H1 (cell line): ENCODE results near the gene PDIA6. TPM values are rescaled to one million over a fixed set of nuclear protein-coding genes. Genes with fewer than 3 reads are reported as not detected.

Source experiments
- CTCF ChIA-PET: fragments of 300-600 bp; sonication (Branson Sonifier 250); formaldehyde crosslinking; loops from one replicate; lab custom pipeline; 2021; ENCODE audit not compliant: partially characterized antibody; lab: Charles Lee
- POLR2A ChIA-PET: fragments of 300-600 bp; sonication (Branson Sonifier 250); formaldehyde crosslinking; loops from one replicate; lab custom pipeline; 2021; ENCODE audit warnings: inconsistent platforms; ENCODE audit not compliant: partially characterized antibody; lab: Charles Lee
- DNase-seq, 2 experiments: peaks; one replicate each; pipeline versions ENCODE4 v3.0.0 to v3.0.0-alpha.2; 2010 to 2022; ENCODE audit warnings: low spot score in 2 of 2, low read depth in 1 of 2, mixed read lengths in 1 of 2
- FAIRE-seq: peaks from 2 replicates; lab custom pipeline; 2011; peaks lifted over from hg19 to GRCh38; lab: Jason Lieb, UNC
- H2AFZ ChIP-seq: 2 replicates; pipeline ENCODE4 v1.8.1; 2012; ENCODE audit warnings: low read length, inconsistent platforms
- H2AK5ac ChIP-seq: 2 replicates; pipeline ENCODE4 v1.6.1; 2013; ENCODE audit warnings: low read depth, low read length
- H2BK120ac ChIP-seq: replicated peaks from 2 replicates; pipeline ENCODE3; 2013; ENCODE audit warnings: low read depth, low read length, inconsistent platforms
- H2BK12ac ChIP-seq: 2 replicates; pipeline ENCODE4 v1.6.1; 2013; ENCODE audit warnings: low read depth, low read length
- H2BK15ac ChIP-seq: 2 replicates; pipeline ENCODE4 v1.6.1; 2013; ENCODE audit warnings: low read length
- H2BK20ac ChIP-seq: 2 replicates; pipeline ENCODE4 v1.6.1; 2013; ENCODE audit warnings: low read length
- H2BK5ac ChIP-seq: 2 replicates; pipeline ENCODE4 v1.6.1; 2013; ENCODE audit warnings: low read depth, low read length
- H3K14ac ChIP-seq: 2 replicates; pipeline ENCODE4 v1.6.1; 2013; ENCODE audit warnings: inconsistent platforms; ENCODE audit not compliant: insufficient read length
- H3K18ac ChIP-seq: 2 replicates; pipeline ENCODE4 v1.6.1; 2013; ENCODE audit warnings: low read length; ENCODE audit errors: extremely low read depth
- H3K23ac ChIP-seq: 2 replicates; pipeline ENCODE4 v1.6.1; 2013; ENCODE audit warnings: inconsistent platforms; ENCODE audit not compliant: insufficient read length
- H3K23me2 ChIP-seq: 2 replicates; pipeline ENCODE4 v1.6.1; 2013; ENCODE audit warnings: low read depth, low read length
- H3K27ac ChIP-seq: 2 replicates; pipeline ENCODE4 v1.6.1; 2011; ENCODE audit warnings: low read depth, low read length, inconsistent platforms
- H3K27me3 ChIP-seq, 4 experiments: replicated peaks in 1 of 4; 1 replicate in 1 of 4; 2 replicates in 3 of 4; pipeline versions ENCODE4 v1.6.1 to v1.8.1; 2011 to 2013; ENCODE audit warnings: low read length in 3 of 4, mild to moderate bottlenecking in 3 of 4, inconsistent platforms in 2 of 4, mixed read lengths in 2 of 4, moderate library complexity in 1 of 4; ENCODE audit not compliant: control insufficient read depth in 3 of 4, insufficient read depth in 3 of 4; ENCODE audit errors: extremely low read depth in 1 of 4
- H3K36me3 ChIP-seq, 4 experiments: 2 replicates each; pipeline versions ENCODE4 v1.6.1 to v1.8.1; 2011 to 2013; ENCODE audit warnings: mild to moderate bottlenecking in 4 of 4, low read length in 3 of 4, moderate library complexity in 2 of 4, control low read depth in 1 of 4, inconsistent platforms in 1 of 4; ENCODE audit not compliant: insufficient read depth in 4 of 4, control insufficient read depth in 2 of 4
- H3K4ac ChIP-seq: replicated peaks from 2 replicates; pipeline ENCODE3; 2013; ENCODE audit warnings: low read length, low read depth, mixed read lengths, inconsistent platforms; ENCODE audit not compliant: insufficient read length
- H3K4me1 ChIP-seq, 4 experiments: replicated peaks in 1 of 4; 1 replicate in 1 of 4; 2 replicates in 3 of 4; pipeline versions ENCODE4 v1.6.1 to v1.8.1; 2011 to 2013; ENCODE audit warnings: low read length in 3 of 4, inconsistent platforms in 2 of 4, mixed read lengths in 1 of 4; ENCODE audit not compliant: insufficient read depth in 4 of 4, control insufficient read depth in 3 of 4
- H3K4me2 ChIP-seq, 2 experiments: 2 replicates each; pipeline versions ENCODE4 v1.6.1 to v1.8.1; 2011 to 2013; ENCODE audit warnings: low read depth in 2 of 2, low read length in 2 of 2, control low read depth in 1 of 2, inconsistent platforms in 1 of 2, mild to moderate bottlenecking in 1 of 2; ENCODE audit not compliant: insufficient read depth in 1 of 2
- H3K4me3 ChIP-seq, 4 experiments: fragments of 200-600, 300-600 bp in 1 of 4; sonication (generic), shearing (Covaris generic), sonication (Bioruptor Twin) in 1 of 4; 2 replicates each; pipeline versions ENCODE4 v1.5.1 to v1.8.1; 2011 to 2016; ENCODE audit warnings: low read length in 4 of 4, low read depth in 3 of 4, control low read depth in 2 of 4, inconsistent platforms in 2 of 4, mild to moderate bottlenecking in 2 of 4, mixed read lengths in 1 of 4, moderate library complexity in 1 of 4; ENCODE audit not compliant: insufficient read depth in 2 of 4; ENCODE audit errors: extremely low read depth in 1 of 4
- H3K56ac ChIP-seq: replicated peaks from 2 replicates; pipeline ENCODE3; 2013; ENCODE audit warnings: low read depth, mild to moderate bottlenecking, mixed read lengths, low read length, inconsistent platforms; ENCODE audit not compliant: insufficient read length
- H3K79me1 ChIP-seq: 2 replicates; pipeline ENCODE4 v1.6.1; 2013; ENCODE audit warnings: low read depth, low read length, control low read depth
- H3K79me2 ChIP-seq, 2 experiments: 2 replicates each; pipeline versions ENCODE4 v1.6.1 to v1.8.1; 2012 to 2013; ENCODE audit warnings: low read length in 2 of 2, mild to moderate bottlenecking in 2 of 2, inconsistent platforms in 1 of 2; ENCODE audit not compliant: insufficient read depth in 2 of 2, control insufficient read depth in 1 of 2
- H3K9ac ChIP-seq, 4 experiments: replicated peaks in 1 of 4; 1 replicate in 1 of 4; 2 replicates in 3 of 4; pipeline versions ENCODE4 v1.6.1 to v1.8.1; 2011 to 2013; ENCODE audit warnings: low read depth in 3 of 4, low read length in 3 of 4, control low read depth in 2 of 4, mild to moderate bottlenecking in 2 of 4, moderate library complexity in 2 of 4, inconsistent platforms in 1 of 4; ENCODE audit errors: extremely low read depth in 1 of 4
- H3K9me3 ChIP-seq, 2 experiments: 2 replicates each; pipeline versions ENCODE4 v1.6.1 to v1.8.1; 2012 to 2013; ENCODE audit warnings: mild to moderate bottlenecking in 2 of 2, moderate library complexity in 2 of 2, control low read depth in 1 of 2, inconsistent platforms in 1 of 2, low read depth in 1 of 2, low read length in 1 of 2, mixed read lengths in 1 of 2; ENCODE audit not compliant: insufficient read depth in 2 of 2
- H4K20me1 ChIP-seq, 2 experiments: replicated peaks in 1 of 2; 2 replicates each; pipeline versions ENCODE3 to v1.8.1; 2011 to 2013; ENCODE audit warnings: inconsistent platforms in 2 of 2, low read length in 2 of 2, mild to moderate bottlenecking in 1 of 2; ENCODE audit not compliant: insufficient read depth in 2 of 2, control insufficient read depth in 1 of 2
- H4K5ac ChIP-seq: 2 replicates; pipeline ENCODE4 v1.6.1; 2013; ENCODE audit warnings: low read length, low read depth, mixed read lengths, inconsistent platforms; ENCODE audit not compliant: insufficient read length
- H4K8ac ChIP-seq: 2 replicates; pipeline ENCODE4 v1.8.0; 2013; ENCODE audit warnings: mild to moderate bottlenecking, moderate library complexity, low read length, inconsistent platforms; ENCODE audit not compliant: insufficient read depth; ENCODE audit errors: extremely low read depth
- H4K91ac ChIP-seq: replicated peaks from 2 replicates; pipeline ENCODE3; 2013; ENCODE audit warnings: low read length, mixed read lengths, inconsistent platforms; ENCODE audit not compliant: insufficient read length
- BACH1 ChIP-seq: IDR thresholded peaks from 2 replicates; pipeline ENCODE4 v1.6.1; 2012; ENCODE audit warnings: low read length, improper control_type of control experiment
- HDAC6 ChIP-seq: IDR thresholded peaks from one replicate; pipeline ENCODE4 v1.7.1; 2012; ENCODE audit warnings: low read depth, mild to moderate bottlenecking, inconsistent platforms, low read length, moderate library complexity
- KDM1A ChIP-seq: fragments of 200-600, 300-600 bp; sonication (generic); IDR thresholded peaks from 2 replicates; pipeline ENCODE4 v1.7.1; 2016; ENCODE audit warnings: mild to moderate bottlenecking, low read length, borderline replicate concordance
- KDM5A ChIP-seq: fragments of 200-600 bp; IDR thresholded peaks from 2 replicates; pipeline ENCODE4 v1.7.1; 2012; ENCODE audit warnings: mild to moderate bottlenecking, low read length, inconsistent platforms, mixed read lengths
- NRF1 ChIP-seq: IDR thresholded peaks from 2 replicates; pipeline ENCODE4 v1.6.1; 2011; ENCODE audit warnings: mild to moderate bottlenecking, low read depth, low read length, improper control_type of control experiment
- POLR2A ChIP-seq, 2 experiments: IDR thresholded peaks; 1 replicate in 1 of 2; 2 replicates in 1 of 2; pipeline ENCODE4 v1.6.1; 2011; ENCODE audit warnings: low read depth in 2 of 2, low read length in 2 of 2, mild to moderate bottlenecking in 2 of 2; ENCODE audit errors: control extremely low read depth in 1 of 2
- POLR2AphosphoS5 ChIP-seq: IDR thresholded peaks from 2 replicates; pipeline ENCODE4 v1.6.1; 2011; ENCODE audit warnings: low read depth, low read length
- TAF1 ChIP-seq: IDR thresholded peaks from 2 replicates; pipeline ENCODE4 v1.6.1; 2011; ENCODE audit warnings: mild to moderate bottlenecking, low read depth, low read length
- WGBS, 2 experiments: shearing (Covaris generic) in 1 of 2; methylation state at CpG; one replicate each; pipeline versions ENCODE4 v1.1.6 to v1.1.7; 2013 to 2015; ENCODE audit warnings: low lambda C conversion rate in 2 of 2, mixed read lengths in 2 of 2, inconsistent platforms in 1 of 2, low coverage in 1 of 2, missing lambda C conversion rate in 1 of 2; ENCODE audit not compliant: insufficient replicate concordance in 2 of 2, insufficient coverage in 1 of 2, insufficient read length in 1 of 2; ENCODE audit errors: extremely low coverage in 1 of 2, missing lambda C conversion rate in 1 of 2; 5-methylcytosine and 5-hydroxymethylcytosine counted together
- polyA plus RNA-seq, 7 experiments: library from polyadenylated mRNA; depleted of rRNA in 3 of 7; stranded (reverse) in 5 of 7; unstranded in 2 of 7; fragments of >200 nt in 5 of 7; fragments of 200-250 nt in 2 of 7; gene quantifications; 1 replicate in 5 of 7; 2 replicates in 1 of 7; 4 replicates in 1 of 7; pipeline versions ENCODE4 v1.2.1 to v1.2.3, GENCODE V29; 2011 to 2013; ENCODE audit warnings: missing spikeins in 2 of 7, mixed read lengths in 2 of 7
- total RNA-seq: library from RNA; stranded (reverse); fragmentation: NEBNext Ultra II Directional; extraction: Animal tissue kit (Norgen Biotek cat#: 25700); gene quantifications from 2 replicates; pipeline ENCODE4 v1.2.1, GENCODE V29; 2021
- TF ChIP-seq, protein P1 (sequence below), 3 experiments: IDR thresholded peaks; 1 replicate in 2 of 3; 2 replicates in 1 of 3; pipeline versions ENCODE4 v1.5.1 to v1.6.1; 2011; ENCODE audit warnings: low read length in 3 of 3, mild to moderate bottlenecking in 3 of 3, inconsistent platforms in 2 of 3, low read depth in 1 of 3, moderate library complexity in 1 of 3; ENCODE audit not compliant: insufficient read depth in 1 of 3; ENCODE audit errors: control extremely low read depth in 1 of 3

The PDIA6 gene
- total and polyA plus RNA-seq, 2 of the 8 experiments (the other 6 are each of a cell fraction or from before 2014, with no cell fraction given), result 181 to 384 TPM

- H2BK12ac ChIP-seq, result no peak overlapping the region
- no peak overlapping the region for H3K27ac ChIP-seq
- H3K4me3 ChIP-seq, result no peak overlapping the region
- no peak overlapping the region for H3K9ac ChIP-seq
- H3K27me3 ChIP-seq, result no peaks in the 10 kb centered on the region
- DNase-seq, result no peak
- no peaks in the 10 kb centered on the region for H3K79me2 ChIP-seq
- no peak overlapping the region for H2BK20ac ChIP-seq
- H3K56ac ChIP-seq, result no peak overlapping the region
- H4K8ac ChIP-seq, result no peak overlapping the region
- H3K4ac ChIP-seq, result no peak overlapping the region
- no peak overlapping the region for H2BK5ac ChIP-seq
- no peak overlapping the region for H2BK120ac ChIP-seq
- no peak overlapping the region for H3K4me2 ChIP-seq
- 88% methylated on average over 11 of the region's 12 CpGs; no CpG with 5 or more reads in 1 of the 2 experiments for WGBS, 2 experiments
- H3K23me2 ChIP-seq, result no peaks in the 10 kb centered on the region
- no peak overlapping the region for H2AFZ ChIP-seq
- no peaks in the 10 kb centered on the region; the same call in 1 of the 2 replicates for H3K79me1 ChIP-seq
- H3K23ac ChIP-seq, result no peak overlapping the region
- no peak overlapping the region for H2BK15ac ChIP-seq
- no peak overlapping the region for H3K14ac ChIP-seq
- no peak overlapping the region for H4K91ac ChIP-seq
- no peaks in the 10 kb centered on the region for H3K9me3 ChIP-seq
- H4K5ac ChIP-seq, result no peak overlapping the region
- no peak for FAIRE-seq
- ChIA-PET CTCF (interaction anchor here (0.6 to 1.0 kb wide), 2 partner anchors 60 to 62 kb away, joined by 3 to 5 read pairs; no protein-coding TSS in a partner anchor), POLR2A (no interaction called here)
- H3K36me3 ChIP-seq, result no peaks in the 10 kb centered on the region
- peaks cover 0 to 7% (median 2%) of the 10 kb centered on the region in 4 experiments; a peak in 3 of 7 replicates for H3K4me1 ChIP-seq
- H3K18ac ChIP-seq, result no peak overlapping the region
- H2AK5ac ChIP-seq, result no peak overlapping the region
- TF ChIP-seq KDM1A (no peak), TAF1 (no peak), KDM5A (no peak), NRF1 (no peak), HDAC6 (no peak), POLR2AphosphoS5 (no peak), POLR2A (IDR thresholded peaks at IDR 0.05; ENCODE audit: control extremely low read depth in 1 of 2, low read depth in 2 of 2, low read length in 2 of 2) (no peak), BACH1 (no peak)
- TF ChIP-seq, protein P1, sequence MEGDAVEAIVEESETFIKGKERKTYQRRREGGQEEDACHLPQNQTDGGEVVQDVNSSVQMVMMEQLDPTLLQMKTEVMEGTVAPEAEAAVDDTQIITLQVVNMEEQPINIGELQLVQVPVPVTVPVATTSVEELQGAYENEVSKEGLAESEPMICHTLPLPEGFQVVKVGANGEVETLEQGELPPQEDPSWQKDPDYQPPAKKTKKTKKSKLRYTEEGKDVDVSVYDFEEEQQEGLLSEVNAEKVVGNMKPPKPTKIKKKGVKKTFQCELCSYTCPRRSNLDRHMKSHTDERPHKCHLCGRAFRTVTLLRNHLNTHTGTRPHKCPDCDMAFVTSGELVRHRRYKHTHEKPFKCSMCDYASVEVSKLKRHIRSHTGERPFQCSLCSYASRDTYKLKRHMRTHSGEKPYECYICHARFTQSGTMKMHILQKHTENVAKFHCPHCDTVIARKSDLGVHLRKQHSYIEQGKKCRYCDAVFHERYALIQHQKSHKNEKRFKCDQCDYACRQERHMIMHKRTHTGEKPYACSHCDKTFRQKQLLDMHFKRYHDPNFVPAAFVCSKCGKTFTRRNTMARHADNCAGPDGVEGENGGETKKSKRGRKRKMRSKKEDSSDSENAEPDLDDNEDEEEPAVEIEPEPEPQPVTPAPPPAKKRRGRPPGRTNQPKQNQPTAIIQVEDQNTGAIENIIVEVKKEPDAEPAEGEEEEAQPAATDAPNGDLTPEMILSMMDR (IDR thresholded peaks at IDR 0.05; ENCODE audit: control extremely low read depth in 1 of 3, insufficient read depth in 1 of 3, low read depth in 1 of 3, low read length in 3 of 3), result no peak
- H4K20me1 ChIP-seq, result peaks cover 2% of the 10 kb centered on the region in 2 experiments
Measured at GRCh38 chr2:10772201-10772867, 40.3 kb downstream of the PDIA6 start.
